ENCODE results near the gene PAX7.

DNA sequence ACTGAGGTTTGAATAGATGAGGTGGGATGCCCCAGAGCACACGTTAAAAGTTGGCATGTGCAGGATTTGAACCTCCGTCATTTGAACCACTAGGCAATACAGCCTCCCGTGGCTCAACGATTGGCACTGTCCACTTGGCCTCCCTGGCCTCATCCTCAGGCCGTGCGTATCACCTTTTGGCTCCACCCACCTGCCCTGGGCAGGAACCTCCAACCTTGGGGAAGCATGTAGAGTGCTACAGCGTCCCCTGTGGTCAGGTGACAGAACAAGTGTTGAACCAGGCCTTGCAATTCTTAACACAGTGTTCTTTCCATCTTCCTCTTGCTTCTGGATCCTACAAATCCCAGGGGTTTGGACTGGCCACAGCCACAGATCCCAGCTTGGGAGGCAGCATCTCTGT, 112.6 kb downstream of the PAX7 start:
- TF ChIP-seq, protein P1, sequence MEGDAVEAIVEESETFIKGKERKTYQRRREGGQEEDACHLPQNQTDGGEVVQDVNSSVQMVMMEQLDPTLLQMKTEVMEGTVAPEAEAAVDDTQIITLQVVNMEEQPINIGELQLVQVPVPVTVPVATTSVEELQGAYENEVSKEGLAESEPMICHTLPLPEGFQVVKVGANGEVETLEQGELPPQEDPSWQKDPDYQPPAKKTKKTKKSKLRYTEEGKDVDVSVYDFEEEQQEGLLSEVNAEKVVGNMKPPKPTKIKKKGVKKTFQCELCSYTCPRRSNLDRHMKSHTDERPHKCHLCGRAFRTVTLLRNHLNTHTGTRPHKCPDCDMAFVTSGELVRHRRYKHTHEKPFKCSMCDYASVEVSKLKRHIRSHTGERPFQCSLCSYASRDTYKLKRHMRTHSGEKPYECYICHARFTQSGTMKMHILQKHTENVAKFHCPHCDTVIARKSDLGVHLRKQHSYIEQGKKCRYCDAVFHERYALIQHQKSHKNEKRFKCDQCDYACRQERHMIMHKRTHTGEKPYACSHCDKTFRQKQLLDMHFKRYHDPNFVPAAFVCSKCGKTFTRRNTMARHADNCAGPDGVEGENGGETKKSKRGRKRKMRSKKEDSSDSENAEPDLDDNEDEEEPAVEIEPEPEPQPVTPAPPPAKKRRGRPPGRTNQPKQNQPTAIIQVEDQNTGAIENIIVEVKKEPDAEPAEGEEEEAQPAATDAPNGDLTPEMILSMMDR (IDR thresholded peaks at IDR 0.05; ENCODE audit: insufficient read depth, low read length, poor library complexity, severe bottlenecking) = no peak
- no peak for TF ChIP-seq EZH2phosphoT487 (conservative IDR thresholded peaks at IDR 0.05; ENCODE audit: low read length)
